ENCODE data around the gene BCLAF1.

GRCh38 chr6:136230219-136230853 lies 59.3 kb downstream of the BCLAF1 start:
- TF ChIP-seq CTCF (IDR thresholded peaks at IDR 0.05) (no peak), POLR2A (IDR thresholded peaks at IDR 0.05) (no peak)

Data from body of pancreas (tissue), 4 donors.